GM18951 (cell line): ENCODE results near the gene KRT34.
"Not testable (repeated sequence)": the region's sequence is repeated elsewhere in the genome, so short reads cannot be mapped to it uniquely, and the experiment has no call there.

ENCODE experiments used
- POLR2A ChIP-seq: IDR thresholded peaks from 4 replicates; pipeline ENCODE4 v1.6.1; 2011; ENCODE audit warnings: mild to moderate bottlenecking; ENCODE audit not compliant: insufficient read length, insufficient read depth; ENCODE audit errors: extremely low read depth
- in situ Hi-C: fragments of 300-500 bp; cut with MboI; formaldehyde crosslinking; loops from one replicate; pipeline ENCODE4 v1.12.0; 2022; ENCODE audit warnings: low sequenced_read_pairs, mixed read lengths, inconsistent platforms; ENCODE audit not compliant: unreplicated experiment

KRT34 gene

DNA sequence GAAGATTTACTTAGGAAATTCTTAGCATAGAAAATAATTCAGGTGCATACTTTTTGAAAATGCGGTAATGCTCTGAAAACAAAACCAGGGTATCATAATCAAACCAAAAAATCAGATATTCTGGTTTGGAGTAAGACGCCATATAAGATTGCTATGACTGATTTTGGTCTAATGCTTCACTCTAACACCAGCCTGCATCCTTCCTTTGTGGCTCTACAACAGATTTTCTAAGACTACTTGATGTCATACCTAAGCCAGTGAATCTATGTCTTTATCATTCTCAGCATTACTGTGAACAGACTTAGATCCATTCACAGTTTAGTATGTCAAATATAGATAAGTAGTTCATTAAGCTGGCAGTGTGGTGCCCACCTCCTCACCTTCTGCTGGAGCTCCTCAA lies 13.1 kb downstream of the KRT34 start:
- in situ Hi-C loops: no loop called here
- TF ChIP-seq POLR2A: no peak

DNA sequence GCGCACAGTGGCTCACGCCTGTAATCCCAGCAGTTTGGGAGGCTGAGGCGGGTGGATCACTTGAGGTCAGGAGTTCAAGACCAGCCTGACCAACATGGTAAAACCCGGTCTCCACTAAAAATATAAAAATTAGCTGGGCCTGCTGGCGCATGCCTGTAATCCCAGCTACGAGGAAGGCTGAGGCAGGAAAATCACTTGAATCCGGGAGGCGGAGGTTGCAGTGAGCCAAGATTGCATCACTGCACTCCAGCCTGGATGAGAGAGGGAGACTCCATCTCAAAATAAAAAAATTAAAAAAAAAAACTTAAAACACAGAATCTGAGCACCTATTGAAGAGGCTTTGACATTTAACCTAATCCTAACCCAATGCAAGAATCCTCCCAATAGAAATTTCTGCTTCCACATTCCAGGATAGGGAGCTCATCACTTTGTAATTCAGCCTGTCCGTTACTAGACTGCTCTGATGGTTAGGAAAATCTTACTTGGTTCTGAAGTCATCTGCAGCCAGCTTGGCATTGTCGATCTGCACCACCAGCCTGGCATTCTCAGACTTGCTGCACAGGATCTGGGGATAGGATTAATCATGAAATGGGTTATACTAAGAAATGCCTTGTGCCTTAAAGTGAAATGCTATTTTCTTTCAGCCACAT lies 14.6 kb downstream of the KRT34 start:
- in situ Hi-C loops: no loop called here

DNA sequence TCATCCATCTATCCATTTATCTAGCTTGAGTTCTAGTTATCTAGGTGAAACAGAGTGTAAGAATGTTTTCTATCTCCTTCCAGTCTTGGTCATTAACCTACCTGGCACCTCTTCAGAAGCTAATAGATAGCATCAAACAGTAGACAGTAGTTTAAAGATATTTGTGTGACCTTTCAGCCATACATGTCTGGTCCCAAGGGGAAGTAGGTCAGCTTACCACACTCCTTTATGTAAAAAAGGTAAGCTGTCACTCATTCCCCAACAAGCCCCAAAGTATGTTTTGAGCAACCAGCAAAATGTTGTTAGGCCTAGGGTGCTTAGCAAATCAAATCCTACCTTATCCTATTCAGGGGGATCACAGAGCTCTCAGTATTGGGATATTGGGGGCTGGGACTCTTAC lies 16.0 kb downstream of the KRT34 start:
- no peak for TF ChIP-seq POLR2A
- in situ Hi-C loops: no loop called here

More for the DNA sequence above, 14.6 kb downstream of the KRT34 start:
- no peak for TF ChIP-seq POLR2A

DNA sequence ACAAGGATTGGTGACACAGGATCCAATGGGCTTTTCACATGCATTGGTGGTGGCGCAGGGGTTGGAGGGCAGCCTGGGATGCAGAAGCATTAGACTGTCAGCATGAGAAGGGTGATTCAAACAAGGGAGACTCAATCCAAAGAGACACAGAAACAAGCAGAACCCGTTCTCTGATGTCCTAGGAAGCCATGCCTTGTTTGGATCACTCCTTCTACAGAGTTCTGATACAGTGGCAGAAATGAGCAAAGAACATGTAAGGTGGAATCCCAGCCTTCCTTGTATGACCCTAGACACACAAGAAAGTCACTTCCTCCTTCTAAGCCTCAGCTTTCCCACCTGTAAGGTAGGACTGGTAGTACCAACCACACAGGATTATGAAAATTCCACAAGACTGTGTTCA lies 18.2 kb downstream of the KRT34 start:
- in situ Hi-C loops: no loop called here
- TF ChIP-seq POLR2A: no peak

DNA sequence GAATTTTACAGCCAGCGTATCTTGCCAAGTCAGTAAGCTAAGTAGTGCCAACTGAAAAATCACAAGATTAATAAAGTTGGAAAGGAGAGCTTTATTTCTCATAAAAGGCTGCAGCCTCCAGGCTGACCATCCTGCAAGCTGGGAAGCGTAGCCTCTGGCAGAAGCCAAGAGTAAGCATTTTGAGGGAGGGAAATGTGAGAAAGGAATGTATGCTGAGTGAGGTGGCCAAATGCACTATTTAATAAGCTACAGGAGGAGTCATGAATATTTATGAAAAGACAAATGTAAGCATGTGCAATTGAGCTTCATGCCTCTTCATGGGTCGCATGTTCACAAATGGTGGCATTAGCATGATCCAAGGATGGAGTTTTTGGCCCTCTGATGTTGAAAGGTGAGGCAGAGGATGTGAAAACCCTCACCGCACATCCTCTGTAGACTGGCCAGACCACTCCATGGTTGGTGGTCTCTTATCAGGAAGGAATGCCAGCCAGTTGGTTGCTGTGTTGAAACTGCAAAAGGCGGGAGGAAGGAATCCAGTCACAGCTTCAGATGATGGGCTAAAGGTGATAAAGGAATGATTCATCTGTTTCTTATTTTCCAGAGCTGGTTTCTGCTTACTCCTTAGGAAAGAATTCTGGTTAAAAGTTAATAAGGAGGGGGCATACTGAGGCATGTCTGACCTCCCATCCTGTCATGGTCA lies 21.7 kb downstream of the KRT34 start:
- in situ Hi-C loops: no loop called here
- TF ChIP-seq POLR2A: no peak

DNA sequence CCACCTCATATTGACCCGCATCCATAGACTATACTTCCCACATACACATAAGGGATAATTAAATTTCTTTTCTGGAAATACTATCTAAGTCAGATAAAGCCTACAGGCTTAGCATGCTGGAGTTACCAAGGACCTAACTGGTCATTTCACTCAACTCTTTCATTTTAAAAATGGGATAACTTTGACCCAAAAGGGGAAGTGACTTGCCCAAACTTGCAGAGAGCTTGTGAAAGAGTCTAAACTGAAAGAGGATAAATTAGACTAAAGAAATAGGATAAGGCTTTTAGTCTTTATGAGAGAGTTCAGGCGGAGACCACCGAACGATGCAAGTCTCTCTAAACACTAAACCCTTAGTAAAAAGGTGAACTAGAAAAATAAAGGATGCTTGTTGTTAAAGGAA lies 27.6 kb downstream of the KRT34 start:
- no peak for TF ChIP-seq POLR2A
- in situ Hi-C loops: no loop called here

DNA sequence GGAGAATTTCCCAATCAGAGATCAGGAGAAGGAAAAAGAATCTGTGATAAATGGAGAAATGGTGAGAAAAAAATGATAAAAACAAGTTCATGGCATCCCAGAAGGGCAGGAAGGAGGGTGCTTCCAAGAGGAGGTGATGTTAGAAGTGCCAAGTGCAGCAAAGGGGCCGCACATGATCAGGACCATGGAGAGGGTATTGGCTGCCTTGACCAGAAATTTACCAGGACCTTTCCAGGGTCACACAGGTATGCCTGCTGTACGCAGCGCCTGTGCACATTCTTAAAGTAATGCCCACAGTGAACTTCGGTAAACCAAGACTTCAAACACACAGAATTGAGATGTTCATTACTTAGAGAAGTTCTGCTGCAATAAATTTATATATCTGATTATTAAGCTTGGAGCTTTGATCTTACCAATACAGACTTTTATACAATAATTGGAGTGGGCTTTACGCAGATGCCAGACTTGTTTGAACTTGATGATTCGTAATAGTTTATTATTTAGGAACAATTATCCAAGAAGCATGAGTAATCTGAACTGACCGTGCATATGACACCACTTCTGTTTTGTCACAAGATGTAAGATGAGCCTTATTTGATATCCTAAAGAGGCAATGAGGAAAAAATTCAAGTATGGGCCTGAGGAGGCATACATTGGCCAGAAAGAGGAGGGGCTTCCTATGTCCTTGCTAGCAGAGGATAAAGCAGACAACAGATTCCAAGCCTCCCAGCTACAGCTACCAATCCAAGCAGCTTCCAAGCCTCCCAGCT lies 29.3 kb downstream of the KRT34 start:
- in situ Hi-C loops: no loop called here
- TF ChIP-seq POLR2A: no peak

DNA sequence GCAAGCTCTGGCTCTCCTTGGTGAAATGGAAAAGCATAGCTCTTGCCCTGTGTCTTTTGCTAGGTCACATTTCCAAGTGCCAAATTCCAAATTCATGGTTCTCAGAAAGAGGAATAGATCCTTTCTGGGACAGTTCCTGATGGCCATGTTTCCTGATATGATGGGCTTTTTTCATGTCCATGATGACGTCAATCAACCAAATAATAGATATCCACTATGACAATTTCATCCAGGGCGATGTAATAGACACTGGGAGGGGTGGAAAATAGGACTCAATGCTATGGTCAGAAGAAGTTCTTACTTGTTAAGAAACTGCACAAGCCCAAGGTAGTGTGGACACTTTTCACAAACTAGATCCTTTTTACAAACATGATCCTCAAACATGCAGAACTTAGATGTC lies 30.9 kb downstream of the KRT34 start:
- no peak for TF ChIP-seq POLR2A
- in situ Hi-C loops: no loop called here

DNA sequence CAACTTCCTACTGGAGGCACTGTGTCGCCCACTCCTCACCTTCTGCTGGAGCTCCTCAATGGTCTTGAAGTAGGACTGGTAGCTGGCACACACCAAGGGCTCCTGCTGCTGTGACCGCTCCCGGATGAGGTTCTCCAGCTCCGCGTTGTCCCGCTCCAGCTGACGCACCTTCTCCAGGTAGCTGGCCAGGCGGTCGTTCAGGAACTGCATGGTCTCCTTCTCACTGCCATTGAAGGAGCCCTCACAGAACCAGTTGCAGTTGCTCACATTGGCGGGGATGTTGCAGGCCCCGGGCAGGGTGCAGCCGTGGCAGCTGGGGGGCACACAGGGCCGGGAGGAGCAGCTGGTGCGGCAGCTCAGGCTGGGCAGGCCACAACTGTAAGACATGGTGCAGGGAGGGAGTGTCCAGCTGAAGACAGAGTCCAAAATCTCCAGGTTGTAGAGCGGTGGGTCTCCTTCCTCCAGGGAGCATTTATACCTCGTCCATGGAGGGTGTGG lies 31.7 kb downstream of the KRT34 start, which contains the start of gene KRT33A:
Gene KRT33A (minus strand): TSS at position 448 of the 498 bp plus-strand sequence. CDS start 61 bp downstream, at position 387.
- in situ Hi-C loops: not testable (repeated sequence)

DNA sequence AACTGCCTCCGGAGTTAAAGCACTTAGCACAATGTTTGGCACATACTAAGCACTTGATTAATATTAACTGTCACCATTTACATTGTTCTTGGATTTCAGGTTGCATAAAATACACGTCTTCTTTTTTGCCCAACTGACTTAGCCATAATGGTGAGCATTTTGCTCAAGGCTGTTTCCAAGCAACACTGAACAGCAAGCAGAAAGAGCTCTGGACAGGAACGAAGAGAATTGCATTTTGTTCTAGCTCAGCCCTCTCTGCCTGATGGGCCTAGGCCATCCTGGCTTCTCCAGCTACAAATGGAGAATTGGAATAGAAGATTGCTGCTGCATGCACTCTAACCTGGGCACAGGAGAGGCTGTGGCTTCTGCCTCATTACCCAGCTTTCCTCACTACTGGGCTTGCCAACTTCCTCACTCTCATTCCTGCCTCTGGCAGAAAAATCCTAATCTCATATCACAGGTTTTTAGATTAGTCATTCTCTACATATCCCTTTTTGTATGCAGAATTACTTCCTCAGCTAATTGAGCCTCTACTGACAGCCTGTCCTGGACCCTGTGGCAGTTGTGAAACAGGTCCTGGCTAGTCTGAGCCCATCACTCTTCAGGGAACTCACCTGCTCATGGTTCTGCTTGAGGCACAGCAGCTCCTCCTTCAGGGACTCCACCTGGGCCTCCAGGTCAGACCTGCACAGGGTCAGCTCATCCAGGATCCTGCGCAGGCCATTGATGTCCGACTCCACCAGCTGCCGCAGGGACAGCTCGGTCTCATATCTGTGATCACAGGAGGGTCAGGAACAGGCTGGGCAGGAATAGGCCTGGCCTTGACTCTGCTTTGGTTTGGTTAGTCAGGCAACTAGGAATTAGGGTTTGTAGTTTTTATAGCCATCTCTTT lies 34.0 kb downstream of the KRT34 start:
- in situ Hi-C loops: no loop called here
- TF ChIP-seq POLR2A: no peak

DNA sequence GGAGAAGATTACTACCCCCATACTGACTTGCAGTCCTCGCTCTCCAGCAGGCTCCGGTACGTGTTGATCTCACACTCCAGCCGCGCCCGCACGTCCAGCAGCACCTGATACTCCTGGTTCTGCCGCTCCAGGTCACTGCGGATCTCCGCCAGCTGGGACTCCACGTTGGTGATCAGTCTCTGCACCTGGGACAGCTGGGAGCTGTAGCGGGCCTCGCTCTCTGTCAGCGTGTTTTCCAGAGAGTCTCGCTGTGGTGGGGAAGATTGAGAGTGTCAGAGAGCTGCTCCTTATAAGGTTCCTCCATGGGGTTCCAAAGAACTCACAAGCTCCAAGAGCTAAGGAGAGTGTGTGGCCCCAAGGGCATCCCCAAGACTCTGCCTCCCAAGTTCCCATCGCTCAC lies 35.7 kb downstream of the KRT34 start:
- in situ Hi-C loops: not testable (repeated sequence)

DNA sequence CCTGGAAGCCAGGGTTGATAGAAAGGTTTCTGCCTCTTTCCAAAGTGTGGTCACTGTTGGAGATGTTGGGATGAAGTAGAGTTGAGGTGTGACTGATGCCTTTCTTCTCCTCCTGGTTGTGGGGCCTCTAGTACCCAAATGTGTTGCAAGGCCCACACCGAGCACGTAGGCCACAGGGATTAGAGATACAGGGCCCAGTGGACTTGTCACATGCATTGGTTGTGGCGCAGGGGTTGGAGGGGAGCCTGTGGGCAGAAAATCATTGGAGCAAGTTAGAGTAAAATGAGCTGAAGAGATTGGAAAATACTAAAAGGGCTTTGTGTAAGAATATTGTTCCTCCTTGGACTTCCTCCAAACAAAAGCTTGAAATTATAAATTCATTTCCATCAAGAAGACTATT lies 36.1 kb downstream of the KRT34 start:
- in situ Hi-C loops: no loop called here
- no peak for TF ChIP-seq POLR2A

DNA sequence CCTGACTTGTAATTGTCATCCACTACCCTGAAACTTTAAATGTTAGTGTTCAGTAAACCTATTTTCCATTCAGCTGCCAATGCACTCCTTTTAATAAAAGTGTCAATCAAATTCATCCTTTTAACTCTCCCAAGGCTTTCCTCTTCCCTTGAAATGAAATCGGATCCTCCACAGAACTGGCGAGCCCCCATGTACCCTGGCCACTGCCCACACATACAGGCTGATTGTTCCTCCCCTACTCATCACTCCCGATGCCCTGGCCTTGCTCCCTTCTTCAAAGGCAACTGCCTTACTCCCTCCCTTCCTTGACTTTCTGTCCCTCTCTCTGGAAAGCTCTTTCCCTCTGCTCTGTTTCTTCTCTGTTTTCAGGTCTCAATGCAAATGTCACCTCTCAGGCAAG lies 39.1 kb downstream of the KRT34 start:
- TF ChIP-seq POLR2A: no peak
- in situ Hi-C loops: no loop called here
